ENCODE results near the gene HS1BP3.

HS1BP3 gene

GRCh38 chr2:20582600-20583221, 68.2 kb downstream of the HS1BP3 start:
- DNase-seq: no peak

DNA sequence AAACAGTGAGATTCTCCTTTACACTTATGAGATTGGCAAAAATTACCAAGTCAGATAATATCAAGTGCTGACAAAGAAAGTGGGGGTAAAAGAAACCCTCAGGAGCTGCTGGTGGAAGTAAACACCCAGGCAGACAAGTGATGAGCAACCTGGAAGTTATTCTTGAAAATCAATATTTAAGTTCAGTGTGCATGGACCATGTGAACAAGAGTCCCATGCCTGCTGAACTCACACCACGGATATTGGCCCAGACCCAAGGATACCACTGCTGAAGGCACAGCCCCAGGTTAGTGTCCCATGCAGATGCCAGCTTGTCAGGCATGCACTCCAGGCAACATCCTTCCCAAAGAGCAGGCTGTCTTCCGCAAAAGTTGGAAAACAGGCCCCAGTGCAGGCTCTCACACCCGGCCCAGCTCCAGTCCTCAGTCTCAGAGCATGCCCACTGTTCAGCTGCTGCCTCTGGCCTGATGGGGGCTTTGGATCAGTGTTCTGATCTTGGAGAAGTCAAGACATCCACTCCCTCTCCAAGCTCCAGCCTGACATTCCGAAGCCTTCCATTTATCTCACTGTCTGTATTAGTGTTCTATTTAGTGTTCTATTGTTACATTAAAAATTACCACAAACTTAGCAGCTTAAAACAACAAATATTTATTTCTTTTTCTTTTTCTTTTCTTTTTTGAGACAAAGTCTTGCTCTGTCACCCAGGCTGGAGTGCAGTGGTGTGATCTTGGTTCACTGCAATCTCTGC, 70.0 kb downstream of the HS1BP3 start:
- no peak for DNase-seq

DNA sequence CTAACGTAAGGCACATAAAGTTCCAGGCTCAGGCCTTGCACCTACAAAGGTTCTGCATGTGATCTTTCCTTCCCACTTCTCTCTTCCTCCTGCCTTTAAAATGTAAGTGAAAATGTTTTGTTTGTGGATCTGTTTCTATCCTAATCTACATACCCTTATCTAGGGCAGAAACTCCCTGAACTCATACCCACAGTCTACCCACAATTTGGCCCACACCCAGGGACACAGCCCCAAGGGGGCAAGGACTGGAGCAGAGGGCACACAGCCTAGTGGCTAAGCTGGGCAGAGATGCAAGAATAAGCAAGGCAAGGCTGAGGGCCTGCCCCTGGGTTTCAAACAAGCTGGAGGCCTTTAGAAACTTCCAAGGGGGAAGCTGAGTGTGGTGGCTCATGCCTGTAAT, 71.0 kb downstream of the HS1BP3 start:
- DNase-seq: no peak

GRCh38 chr2:20578895-20579825, 71.7 kb downstream of the HS1BP3 start:
- DNase-seq: no peak

GRCh38 chr2:20578266-20578894, 72.5 kb downstream of the HS1BP3 start:
- DNase-seq: no peak

DNA sequence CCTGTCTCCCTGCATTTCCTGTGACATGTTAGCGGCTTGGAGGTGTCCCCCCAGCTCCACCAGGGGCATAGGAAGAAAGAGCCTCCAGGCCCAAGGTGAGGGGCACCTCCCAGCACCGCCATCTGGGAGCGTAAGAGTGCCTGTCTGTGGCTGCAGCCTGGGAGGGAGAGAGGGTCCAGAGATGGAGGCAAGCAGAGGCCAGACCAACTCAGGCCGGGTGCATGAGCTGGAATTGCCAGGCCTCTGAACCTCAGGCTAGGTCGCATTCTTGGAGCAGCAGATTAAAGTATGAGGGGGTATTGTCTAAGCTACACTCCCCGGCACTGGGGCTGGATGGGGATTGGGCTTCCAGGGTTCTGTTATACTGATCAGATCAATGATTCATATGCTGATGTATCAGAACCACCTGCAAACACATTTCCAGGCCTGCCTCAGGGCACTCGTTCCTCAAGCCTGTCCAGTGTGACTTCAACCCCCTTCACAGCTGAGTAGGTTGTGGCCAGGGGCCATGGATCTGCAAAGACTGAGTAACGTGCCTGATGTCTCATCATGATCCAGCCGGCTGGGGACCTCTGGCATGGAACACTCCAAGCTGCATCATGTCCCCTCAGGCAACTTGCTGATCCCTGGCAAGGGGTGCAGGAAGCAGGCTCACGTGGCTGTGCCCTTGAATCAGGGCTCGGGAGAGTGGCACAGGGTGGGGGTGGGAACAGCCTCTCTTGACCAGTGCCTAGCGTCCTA, 73.2 kb downstream of the HS1BP3 start:
- no peak for DNase-seq

- DNase-seq: peak; percentile 52 to 80
These were observed 74.2 kb downstream of the HS1BP3 start for GRCh38 chr2:20576598-20577115.

DNA sequence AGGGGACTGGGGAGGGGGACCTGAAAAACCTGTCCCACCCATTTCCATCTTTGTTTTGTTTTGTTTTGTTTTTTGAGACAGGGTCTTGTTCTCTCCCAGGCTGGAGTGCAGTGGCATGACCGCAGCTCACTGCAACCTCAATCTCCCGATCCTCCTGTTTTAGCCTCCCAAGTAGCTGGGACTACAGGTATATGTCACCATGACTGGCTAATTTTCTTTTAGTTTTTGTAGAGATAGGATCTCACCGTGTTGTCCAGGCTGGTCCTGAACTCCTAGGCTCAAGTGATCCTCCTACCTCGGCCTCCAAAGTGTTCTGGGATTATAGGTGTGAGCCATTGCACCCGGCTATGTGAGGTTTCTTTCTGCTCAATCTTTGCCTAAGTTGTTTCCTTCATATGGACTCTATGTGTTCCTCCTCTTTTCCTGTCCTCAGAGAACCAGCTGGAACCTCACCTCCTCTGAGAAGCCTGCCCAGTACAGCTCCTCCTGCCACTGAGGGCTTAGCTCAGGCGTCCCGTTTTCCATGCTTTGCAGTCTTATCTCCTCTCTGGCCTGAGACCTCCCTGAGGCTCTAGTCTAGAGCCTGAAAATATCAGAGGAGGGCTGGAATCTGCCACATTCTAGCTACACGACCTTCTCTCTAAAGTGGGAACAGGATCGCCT, 74.8 kb downstream of the HS1BP3 start:
- DNase-seq: no peak

DNA sequence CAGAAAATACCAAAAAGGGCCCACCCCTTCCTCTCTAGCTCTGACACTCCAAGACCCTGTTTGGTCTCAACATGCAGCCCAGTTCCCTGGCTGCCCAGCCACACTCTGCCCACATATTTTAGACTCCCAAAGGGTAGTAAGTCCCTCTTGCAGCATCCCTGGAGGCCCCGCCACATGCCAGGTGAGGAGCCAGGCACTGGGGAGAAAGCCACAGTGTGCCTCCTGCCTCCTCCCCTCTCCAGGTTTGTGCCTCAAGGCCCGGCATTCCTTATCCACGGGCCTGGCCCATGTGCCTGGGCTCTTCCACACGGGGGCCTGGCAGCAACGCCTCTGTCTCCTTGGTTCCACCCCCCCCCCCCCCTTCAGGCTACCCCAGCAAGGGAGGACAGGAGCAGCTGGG, 75.5 kb downstream of the HS1BP3 start:
- DNase-seq: no peak

DNA sequence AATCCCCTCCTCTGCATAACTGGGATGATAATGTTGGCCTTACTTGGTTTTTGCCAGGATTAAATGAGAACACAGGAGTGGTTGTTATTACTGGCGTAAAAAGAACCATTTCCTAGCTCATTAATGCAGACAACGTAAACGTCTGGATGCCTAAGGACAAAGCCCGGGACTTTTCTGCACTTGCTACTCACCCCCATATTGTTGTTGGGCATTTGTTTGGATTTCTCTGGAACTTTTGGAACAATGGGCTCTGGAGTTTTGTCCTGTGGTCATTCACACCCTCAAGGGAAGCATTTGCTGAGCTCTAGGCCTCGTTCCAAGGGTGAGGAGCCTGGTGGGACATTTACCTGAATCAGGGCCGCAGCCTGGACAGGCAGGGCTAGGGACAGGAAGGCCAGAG, 76.0 kb downstream of the HS1BP3 start:
- DNase-seq: no peak

- no peak for DNase-seq
These were observed 76.4 kb downstream of the HS1BP3 start for GRCh38 chr2:20574423-20574911.

GRCh38 chr2:20573620-20574422, 77.1 kb downstream of the HS1BP3 start:
- no peak for DNase-seq

DNA sequence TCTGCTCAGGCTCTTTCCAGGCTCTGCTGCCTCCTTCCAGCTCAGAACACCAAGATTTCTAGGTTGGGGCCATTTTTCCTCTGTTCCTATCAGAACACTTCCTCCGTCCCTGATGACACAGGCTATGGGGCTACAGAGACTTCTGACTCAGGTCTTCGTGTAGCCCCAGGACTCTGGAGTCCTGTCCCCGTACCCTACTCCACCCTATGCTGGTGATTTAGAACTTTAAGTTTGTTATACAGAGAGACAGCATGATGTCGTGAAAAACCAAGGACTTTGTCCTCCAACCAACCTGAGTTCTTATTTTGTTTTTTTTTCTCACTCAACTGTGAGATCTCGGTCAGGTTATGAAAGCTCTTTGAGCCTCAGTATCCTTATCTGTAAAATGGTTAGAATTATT, 78.7 kb downstream of the HS1BP3 start:
- DNase-seq: no peak

DNA sequence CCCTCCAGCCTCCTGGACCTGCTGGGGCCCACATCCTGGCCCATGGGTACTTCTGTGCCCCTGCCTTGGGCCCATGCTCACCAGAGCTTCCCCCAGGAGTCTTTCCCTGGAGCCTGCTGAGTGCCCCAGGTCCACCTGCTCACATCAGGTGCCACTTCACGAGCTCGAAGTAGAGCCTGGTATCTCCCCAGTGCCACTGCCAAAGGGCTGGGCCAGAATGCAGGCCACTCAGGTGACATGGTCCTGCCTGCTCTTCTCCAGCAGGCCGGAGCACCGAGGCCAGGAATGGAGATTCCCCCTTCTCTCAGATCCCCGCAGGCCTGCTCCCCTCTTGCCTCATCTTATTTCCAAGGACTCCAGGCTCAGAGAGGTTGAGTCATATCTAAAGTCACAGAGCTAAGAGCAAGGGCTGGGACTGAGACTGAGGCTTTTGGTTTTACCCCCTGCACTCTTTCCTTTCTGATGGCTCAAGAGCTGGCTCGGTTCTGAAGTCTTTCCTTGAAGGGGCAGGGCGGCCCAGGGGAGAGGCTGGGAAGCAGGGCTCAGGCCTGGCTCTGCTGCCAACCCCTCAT, 79.2 kb downstream of the HS1BP3 start:
- DNase-seq: no peak

DNA sequence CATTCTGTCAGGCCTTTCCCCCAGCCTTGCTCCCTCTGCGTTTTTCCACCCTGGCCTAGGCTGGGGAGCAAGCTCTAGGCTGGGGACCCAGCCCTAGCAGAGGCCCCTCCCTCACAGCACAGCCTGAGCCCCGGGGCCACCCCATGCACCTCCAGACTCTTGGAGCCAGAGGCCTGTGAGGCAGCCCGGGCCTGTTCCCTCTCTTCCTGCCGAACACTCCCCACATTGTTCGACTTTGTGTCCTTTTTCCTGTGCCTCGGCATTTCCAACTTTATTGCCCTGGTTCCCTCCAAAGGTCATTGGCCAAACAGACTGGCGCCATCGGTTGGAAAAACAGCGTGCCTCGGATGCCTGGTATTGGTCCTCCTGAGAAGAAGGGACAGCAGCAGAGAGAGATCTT, 79.7 kb downstream of the HS1BP3 start:
- DNase-seq: no peak

GRCh38 chr2:20570249-20570648, 80.6 kb downstream of the HS1BP3 start:
- no peak for DNase-seq

GRCh38 chr2:20569464-20570223, 81.3 kb downstream of the HS1BP3 start:
- no peak for DNase-seq

- DNase-seq: peak in 1 of 2 donors; percentile 12
These were observed 82.1 kb downstream of the HS1BP3 start for GRCh38 chr2:20568501-20569463.
